Activated CD4-positive, alpha-beta memory T cell treated with anti-CD3 and anti-CD28 coated beads for 36 hours (primary cell): ENCODE results near the gene PKN3. TPM values are rescaled to one million over a fixed set of nuclear protein-coding genes. Genes with fewer than 3 reads are reported as not detected.
A peak's percentile ranks its signal among the peaks of the same experiment; 100 is the strongest.

ENCODE experiments used
- CTCF ChIA-PET: fragments of 350-600 bp; sonication (Branson Sonifier 250); formaldehyde crosslinking; loops from one replicate; lab custom pipeline; 2021; ENCODE audit warnings: antibody characterized with exemption, inconsistent platforms; lab: Charles Lee
- POLR2A ChIA-PET: fragments of 350-600 bp; sonication (Branson Sonifier 250); formaldehyde crosslinking; loops from one replicate; lab custom pipeline; 2021; ENCODE audit warnings: antibody characterized with exemption; lab: Charles Lee
- DNase-seq: peaks from one replicate; pipeline ENCODE4 v3.0.0-alpha.2; 2020
- H3K27ac Mint-ChIP-seq: one replicate; pipeline ENCODE4 v1.8.0; 2021; ENCODE audit warnings: mixed read lengths
- H3K27me3 Mint-ChIP-seq: one replicate; pipeline ENCODE4 v1.8.0; 2021; ENCODE audit warnings: mixed read lengths
- H3K36me3 Mint-ChIP-seq: one replicate; pipeline ENCODE4 v1.8.0; 2021; ENCODE audit warnings: mixed read lengths
- H3K4me1 Mint-ChIP-seq: one replicate; pipeline ENCODE4 v1.8.0; 2021; ENCODE audit warnings: low read depth, mixed read lengths
- H3K4me3 Mint-ChIP-seq: one replicate; pipeline ENCODE4 v1.8.0; 2021; ENCODE audit warnings: mild to moderate bottlenecking, mixed read lengths
- H3K9me3 Mint-ChIP-seq: one replicate; pipeline ENCODE4 v1.8.0; 2021; ENCODE audit warnings: mixed read lengths
- intact Hi-C: fragments of 100-400 bp; cut with micrococcal nuclease; formaldehyde crosslinking; loops from one replicate; pipeline ENCODE4 v1.15.1; 2023
- total RNA-seq, 2 experiments: library from RNA; stranded (reverse); gene quantifications; one replicate each; pipeline ENCODE4 v1.2.3, GENCODE V29; 2021

The PKN3 gene
- total RNA-seq, 2 experiments from 2014 or later, result 10.4 to 11.4 TPM

DNA sequence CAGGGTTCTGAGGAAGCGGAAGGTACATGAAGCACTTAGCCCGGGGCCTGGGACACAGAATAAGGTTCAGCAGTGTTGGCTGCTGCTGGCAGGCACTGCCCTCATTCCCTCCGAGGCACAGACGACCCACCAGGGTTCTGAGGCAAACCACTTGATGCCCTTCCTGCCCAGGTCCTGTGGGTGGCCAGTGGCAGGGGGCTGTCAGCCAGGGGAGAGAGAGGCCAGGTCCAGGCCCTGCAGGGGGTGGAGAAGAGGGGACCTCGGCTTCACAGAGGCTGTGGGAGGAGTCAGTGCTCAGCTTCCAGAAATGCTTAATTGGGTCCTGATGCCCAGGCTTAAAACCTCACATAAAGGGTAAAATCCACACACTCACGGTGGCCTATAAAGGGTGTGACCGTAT lies 26.0 kb downstream of the PKN3 start:
- H3K4me1 Mint-ChIP-seq, result peaks cover 20% of the 10 kb centered on the region
- ChIA-PET POLR2A (no interaction called here), CTCF (no interaction called here)
- H3K36me3 Mint-ChIP-seq, result no peaks in the 10 kb centered on the region
- H3K4me3 Mint-ChIP-seq, result no peak overlapping the region
- intact Hi-C loops, result no loop called here
- no peak overlapping the region for H3K27ac Mint-ChIP-seq
- DNase-seq, result no peak
- no peaks in the 10 kb centered on the region for H3K9me3 Mint-ChIP-seq
- no peaks in the 10 kb centered on the region for H3K27me3 Mint-ChIP-seq

- Mint-ChIP-seq H3K27me3 (no peaks in the 10 kb centered on the region), H3K4me1 (peaks cover 15% of the 10 kb centered on the region), H3K9me3 (no peaks in the 10 kb centered on the region), H3K36me3 (no peaks in the 10 kb centered on the region), H3K4me3 (no peak overlapping the region), H3K27ac (no peak overlapping the region)
- intact Hi-C loops, result no loop called here
- POLR2A ChIA-PET, result interaction anchor here (0.5 kb wide), 1 partner anchor 10 kb away, joined by 3 read pairs; no protein-coding TSS in a partner anchor
- no peak for DNase-seq
- CTCF ChIA-PET, result no interaction called here
These were observed 27.0 kb downstream of the PKN3 start for GRCh38 chr9:128729302-128729701.

GRCh38 chr9:128729766-128730517 lies 27.6 kb downstream of the PKN3 start:
- intact Hi-C loops, result no loop called here
- Mint-ChIP-seq H3K4me1 (peaks cover 10% of the 10 kb centered on the region), H3K4me3 (no peak overlapping the region), H3K9me3 (no peaks in the 10 kb centered on the region), H3K27ac (no peak overlapping the region), H3K36me3 (no peaks in the 10 kb centered on the region), H3K27me3 (no peaks in the 10 kb centered on the region)
- ChIA-PET CTCF (no interaction called here), POLR2A (interaction anchor here (0.5 kb wide), 1 partner anchor 9 kb away, joined by 3 read pairs; no protein-coding TSS in a partner anchor)
- DNase-seq, result no peak

DNA sequence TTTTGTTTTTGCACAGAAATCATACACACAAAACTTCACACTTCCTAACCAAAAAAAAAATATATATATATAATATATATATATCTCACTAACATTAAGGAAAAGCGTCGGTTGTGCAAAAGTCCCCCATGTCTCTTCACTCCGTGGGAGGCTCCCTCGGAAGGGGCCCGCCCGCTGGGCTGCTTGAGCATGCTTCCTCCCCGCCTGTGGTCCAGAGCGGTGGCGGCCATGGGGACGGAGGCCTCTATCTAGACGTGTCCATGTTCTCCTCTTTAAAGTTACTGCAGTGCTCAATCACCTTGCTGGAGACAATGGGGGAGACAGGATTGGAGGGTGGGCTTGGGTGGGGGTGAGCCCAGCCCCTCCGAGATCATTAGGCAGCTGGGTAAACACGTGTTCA lies 28.8 kb downstream of the PKN3 start:
- DNase-seq, result no peak
- CTCF ChIA-PET, result no interaction called here
- H3K4me3 Mint-ChIP-seq, result no peak overlapping the region
- no peak overlapping the region for H3K27ac Mint-ChIP-seq
- H3K36me3 Mint-ChIP-seq, result peaks cover 2% of the 10 kb centered on the region
- peaks cover 2% of the 10 kb centered on the region for H3K4me1 Mint-ChIP-seq
- POLR2A ChIA-PET, result no interaction called here
- H3K27me3 Mint-ChIP-seq, result no peaks in the 10 kb centered on the region
- no peaks in the 10 kb centered on the region for H3K9me3 Mint-ChIP-seq
- intact Hi-C loops, result no loop called here

DNA sequence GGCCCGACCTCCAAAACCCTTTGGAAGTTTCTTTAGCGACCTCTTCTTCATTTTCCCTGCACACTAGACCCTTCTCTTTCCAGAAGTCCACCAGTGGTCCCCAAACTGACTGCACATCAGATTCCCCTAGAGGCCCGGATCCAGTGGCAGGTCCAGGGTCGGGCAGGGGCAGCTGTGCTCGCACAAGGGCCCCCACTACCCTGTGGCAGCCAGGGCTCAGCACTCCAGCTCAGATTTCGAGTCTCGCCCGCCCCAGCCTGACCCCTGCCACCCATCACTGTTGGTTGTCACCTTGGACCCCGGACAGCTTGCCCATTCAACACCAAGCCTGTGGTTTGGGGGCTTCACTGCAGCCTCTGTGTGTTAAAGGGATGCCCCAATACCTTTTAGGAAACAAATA lies 29.4 kb downstream of the PKN3 start:
- ChIA-PET POLR2A (no interaction called here), CTCF (interaction anchor here (0.6 kb wide), 1 partner anchor 142 kb away, joined by 4 read pairs; no protein-coding TSS in a partner anchor)
- Mint-ChIP-seq H3K9me3 (no peaks in the 10 kb centered on the region), H3K27ac (no peak overlapping the region), H3K36me3 (peaks cover 2% of the 10 kb centered on the region), H3K27me3 (no peaks in the 10 kb centered on the region), H3K4me1 (no peaks in the 10 kb centered on the region), H3K4me3 (no peak overlapping the region)
- intact Hi-C loops, result no loop called here
- DNase-seq, result no peak

DNA sequence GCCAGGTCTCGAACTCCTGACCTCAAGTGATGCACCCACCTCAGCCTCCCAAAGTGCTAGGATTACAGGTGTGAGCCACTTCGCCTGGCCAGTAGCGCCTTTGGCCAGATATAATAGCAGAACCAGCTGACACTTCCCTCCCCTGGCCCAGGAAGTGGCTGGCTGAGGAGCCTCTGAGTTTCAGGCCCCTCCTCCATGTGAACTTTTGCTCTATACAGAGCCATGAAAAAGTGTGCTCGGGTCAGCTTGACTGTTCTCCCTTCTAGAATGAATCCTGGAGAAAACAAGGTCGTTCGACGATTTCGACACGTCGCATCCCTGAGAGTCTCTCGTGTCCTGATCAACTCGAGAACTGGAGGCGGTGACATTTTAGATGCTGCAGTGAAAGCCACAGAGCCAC lies 30.3 kb downstream of the PKN3 start:
- CTCF ChIA-PET, result interaction anchor here (0.6 to 1.5 kb wide), 2 partner anchors 8 to 141 kb away, joined by 4 read pairs; partner anchors contain the start of gene ZDHHC12
- DNase-seq, result no peak

GRCh38 chr9:128733256-128733655 lies 31.0 kb downstream of the PKN3 start:
- no peak overlapping the region for H3K4me3 Mint-ChIP-seq
- H3K9me3 Mint-ChIP-seq, result no peaks in the 10 kb centered on the region
- no peaks in the 10 kb centered on the region for H3K4me1 Mint-ChIP-seq
- DNase-seq, result peak; percentile 33
- intact Hi-C loops, result no loop called here
- peaks cover 8% of the 10 kb centered on the region for H3K36me3 Mint-ChIP-seq
- H3K27ac Mint-ChIP-seq, result no peak overlapping the region
- no peaks in the 10 kb centered on the region for H3K27me3 Mint-ChIP-seq
- CTCF ChIA-PET, result interaction anchor here (1.5 kb wide), 1 partner anchor 9 kb away, joined by 4 read pairs; the partner anchor contains the start of gene ZDHHC12
- POLR2A ChIA-PET, result no interaction called here

More for the DNA sequence above, 30.3 kb downstream of the PKN3 start:
- H3K27ac Mint-ChIP-seq, result no peak overlapping the region
- intact Hi-C loops, result no loop called here
- H3K9me3 Mint-ChIP-seq, result no peaks in the 10 kb centered on the region
- H3K4me3 Mint-ChIP-seq, result no peak overlapping the region
- H3K4me1 Mint-ChIP-seq, result no peaks in the 10 kb centered on the region
- peaks cover 7% of the 10 kb centered on the region for H3K36me3 Mint-ChIP-seq
- POLR2A ChIA-PET, result no interaction called here
- H3K27me3 Mint-ChIP-seq, result no peaks in the 10 kb centered on the region

- CTCF ChIA-PET, result no interaction called here
- Mint-ChIP-seq H3K36me3 (peaks cover 12% of the 10 kb centered on the region), H3K27me3 (no peaks in the 10 kb centered on the region), H3K27ac (no peak overlapping the region), H3K4me3 (no peak overlapping the region), H3K4me1 (no peaks in the 10 kb centered on the region), H3K9me3 (no peaks in the 10 kb centered on the region)
- POLR2A ChIA-PET, result no interaction called here
- intact Hi-C loops, result no loop called here
- no peak for DNase-seq
These were observed 33.1 kb downstream of the PKN3 start for GRCh38 chr9:128735373-128735772.

DNA sequence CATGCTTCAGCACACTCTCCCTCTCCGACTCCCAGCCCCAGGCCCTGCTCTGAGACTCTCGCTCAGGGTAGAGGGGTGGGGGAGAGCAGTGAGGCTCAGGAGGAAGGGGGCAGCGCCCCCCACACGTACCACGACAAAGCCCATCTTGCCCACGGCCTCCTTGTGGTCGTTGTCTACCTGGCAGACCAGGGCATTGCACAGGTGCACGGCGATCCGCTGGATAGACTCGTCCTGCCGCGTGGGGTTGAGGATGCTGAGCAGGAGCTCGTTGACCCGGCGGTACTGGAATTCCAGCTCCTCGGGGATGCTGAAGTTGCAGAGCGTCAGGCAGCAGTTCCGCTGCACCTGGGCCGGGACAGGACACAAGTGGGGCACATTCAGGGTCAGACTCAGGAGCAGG lies 40.1 kb downstream of the PKN3 start:
- H3K4me3 Mint-ChIP-seq, result no peak overlapping the region
- H3K27ac Mint-ChIP-seq, result no peak overlapping the region
- intact Hi-C loops, result no loop called here
- no peaks in the 10 kb centered on the region for H3K27me3 Mint-ChIP-seq
- ChIA-PET POLR2A (no interaction called here), CTCF (no interaction called here)
- no peak for DNase-seq
- no peaks in the 10 kb centered on the region for H3K9me3 Mint-ChIP-seq
- no peaks in the 10 kb centered on the region for H3K4me1 Mint-ChIP-seq
- peaks cover 11% of the 10 kb centered on the region for H3K36me3 Mint-ChIP-seq

DNA sequence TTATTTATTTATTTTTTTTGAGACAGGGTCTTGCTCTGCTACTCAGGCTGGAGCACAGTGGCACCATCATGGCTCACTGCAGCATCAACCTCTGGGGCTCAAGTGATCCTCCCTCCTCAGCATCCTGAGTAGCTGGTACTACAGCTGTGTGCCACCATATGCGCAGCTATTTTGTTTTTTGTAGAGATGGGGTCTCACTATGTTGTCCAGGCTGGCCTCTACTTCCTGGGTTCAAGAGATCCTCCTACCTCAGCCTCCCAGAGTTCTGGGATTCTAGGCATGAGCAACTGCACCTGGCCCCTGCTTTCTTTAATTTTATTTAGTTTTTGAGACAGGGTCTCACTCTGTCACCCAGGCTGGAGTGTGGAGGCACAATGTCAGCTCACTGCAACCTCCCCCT lies 41.1 kb downstream of the PKN3 start:
- CTCF ChIA-PET, result no interaction called here
- Mint-ChIP-seq H3K4me1 (no peaks in the 10 kb centered on the region), H3K9me3 (no peaks in the 10 kb centered on the region), H3K27ac (no peak overlapping the region), H3K36me3 (peaks cover 9% of the 10 kb centered on the region), H3K4me3 (no peak overlapping the region), H3K27me3 (no peaks in the 10 kb centered on the region)
- POLR2A ChIA-PET, result no interaction called here
- no peak for DNase-seq
- intact Hi-C loops, result no loop called here

GRCh38 chr9:128747241-128747640 lies 44.9 kb downstream of the PKN3 start:
- no peaks in the 10 kb centered on the region for H3K27me3 Mint-ChIP-seq
- H3K4me1 Mint-ChIP-seq, result no peaks in the 10 kb centered on the region
- CTCF ChIA-PET, result no interaction called here
- no peak for DNase-seq
- no peak overlapping the region for H3K4me3 Mint-ChIP-seq
- POLR2A ChIA-PET, result no interaction called here
- intact Hi-C loops, result no loop called here
- H3K36me3 Mint-ChIP-seq, result peaks cover 2% of the 10 kb centered on the region
- H3K27ac Mint-ChIP-seq, result no peak overlapping the region
- H3K9me3 Mint-ChIP-seq, result no peaks in the 10 kb centered on the region

- DNase-seq, result no peak
- H3K4me3 Mint-ChIP-seq, result no peak overlapping the region
- POLR2A ChIA-PET, result no interaction called here
- H3K27ac Mint-ChIP-seq, result no peak overlapping the region
- no peaks in the 10 kb centered on the region for H3K9me3 Mint-ChIP-seq
- H3K27me3 Mint-ChIP-seq, result no peaks in the 10 kb centered on the region
- no peaks in the 10 kb centered on the region for H3K4me1 Mint-ChIP-seq
- H3K36me3 Mint-ChIP-seq, result peaks cover 2% of the 10 kb centered on the region
- CTCF ChIA-PET, result no interaction called here
- intact Hi-C loops, result no loop called here
These were observed 48.8 kb downstream of the PKN3 start for GRCh38 chr9:128750926-128751595.
